IPS-18a (cell line): ENCODE data around the gene NFAM1.

Source experiments
- H3K27ac ChIP-seq: one replicate; pipeline ENCODE4 v1.5.1; 2013; ENCODE audit warnings: low read length
- H3K27me3 ChIP-seq: one replicate; pipeline ENCODE4 v1.6.1; 2013; ENCODE audit warnings: mild to moderate bottlenecking, low read length; ENCODE audit not compliant: control insufficient read depth, insufficient read depth
- H3K36me3 ChIP-seq: one replicate; pipeline ENCODE4 v1.6.1; 2013; ENCODE audit warnings: low read depth, low read length; ENCODE audit not compliant: control insufficient read depth
- H3K4me1 ChIP-seq: one replicate; pipeline ENCODE4 v1.6.1; 2013; ENCODE audit warnings: low read depth, low read length; ENCODE audit not compliant: control insufficient read depth
- H3K4me3 ChIP-seq: one replicate; pipeline ENCODE4 v1.5.1; 2013; ENCODE audit warnings: low read length
- H3K9ac ChIP-seq: one replicate; pipeline ENCODE4 v1.6.1; 2013; ENCODE audit warnings: mild to moderate bottlenecking, low read length, moderate library complexity
- H3K9me3 ChIP-seq: one replicate; pipeline ENCODE4 v1.6.1; 2013; ENCODE audit warnings: low read depth, low read length; ENCODE audit not compliant: control insufficient read depth

The NFAM1 gene

GRCh38 chr22:42432020-42432596 is at the start of gene NFAM1:
Gene NFAM1, minus strand, starts transcription at chr22:42432403. Its CDS starts 46 bp downstream, at chr22:42432357.
- Histone ChIP-seq H3K27ac (no peak within 1 kb of the TSS), H3K4me1 (peaks cover 25% of the 10 kb centered on the region), H3K9me3 (no peaks in the 10 kb centered on the region), H3K9ac (no peak within 1 kb of the TSS), H3K36me3 (no peaks in the 10 kb centered on the region), H3K27me3 (peaks cover 45% of the 10 kb centered on the region), H3K4me3 (peak within 1 kb of the TSS; percentile 13)

- H3K9me3 ChIP-seq = no peaks in the 10 kb centered on the region
- H3K27ac ChIP-seq = no peak overlapping the region
- no peaks in the 10 kb centered on the region for H3K27me3 ChIP-seq
- no peak overlapping the region for H3K9ac ChIP-seq
- no peaks in the 10 kb centered on the region for H3K36me3 ChIP-seq
- no peaks in the 10 kb centered on the region for H3K4me1 ChIP-seq
- H3K4me3 ChIP-seq = no peak overlapping the region
Observed at GRCh38 chr22:42475122-42475521, 42.9 kb upstream of the NFAM1 start.

- H3K4me3 ChIP-seq = no peak overlapping the region
- H3K36me3 ChIP-seq = no peaks in the 10 kb centered on the region
- H3K27me3 ChIP-seq = no peaks in the 10 kb centered on the region
- no peaks in the 10 kb centered on the region for H3K9me3 ChIP-seq
- H3K9ac ChIP-seq = no peak overlapping the region
- H3K27ac ChIP-seq = no peak overlapping the region
- no peaks in the 10 kb centered on the region for H3K4me1 ChIP-seq
Observed at GRCh38 chr22:42473484-42474193, 41.4 kb upstream of the NFAM1 start.

GRCh38 chr22:42472671-42473070 is 40.5 kb upstream of the NFAM1 start:
- Histone ChIP-seq H3K9ac (no peak overlapping the region), H3K36me3 (no peaks in the 10 kb centered on the region), H3K27ac (no peak overlapping the region)

GRCh38 chr22:42471441-42471840 is 39.2 kb upstream of the NFAM1 start:
- H3K27ac ChIP-seq = no peak overlapping the region
- H3K4me1 ChIP-seq = no peaks in the 10 kb centered on the region
- no peak overlapping the region for H3K4me3 ChIP-seq
- no peaks in the 10 kb centered on the region for H3K9me3 ChIP-seq
- no peaks in the 10 kb centered on the region for H3K27me3 ChIP-seq
- no peaks in the 10 kb centered on the region for H3K36me3 ChIP-seq
- no peak overlapping the region for H3K9ac ChIP-seq

More at GRCh38 chr22:42472671-42473070, 40.5 kb upstream of the NFAM1 start:
- Histone ChIP-seq H3K4me3 (no peak overlapping the region), H3K4me1 (no peaks in the 10 kb centered on the region), H3K27me3 (no peaks in the 10 kb centered on the region), H3K9me3 (no peaks in the 10 kb centered on the region)

GRCh38 chr22:42470366-42471082 is 38.3 kb upstream of the NFAM1 start:
- Histone ChIP-seq H3K9ac (no peak overlapping the region), H3K36me3 (no peaks in the 10 kb centered on the region), H3K27ac (no peak overlapping the region), H3K4me3 (no peak overlapping the region), H3K27me3 (no peaks in the 10 kb centered on the region), H3K9me3 (no peaks in the 10 kb centered on the region), H3K4me1 (no peaks in the 10 kb centered on the region)

GRCh38 chr22:42468841-42469240 is 36.6 kb upstream of the NFAM1 start:
- Histone ChIP-seq H3K4me3 (no peak overlapping the region), H3K4me1 (no peaks in the 10 kb centered on the region), H3K27me3 (no peaks in the 10 kb centered on the region), H3K9me3 (no peaks in the 10 kb centered on the region), H3K36me3 (no peaks in the 10 kb centered on the region), H3K27ac (no peak overlapping the region), H3K9ac (no peak overlapping the region)

- H3K9me3 ChIP-seq = no peaks in the 10 kb centered on the region
- peaks cover 23% of the 10 kb centered on the region for H3K4me1 ChIP-seq
- H3K27me3 ChIP-seq = peaks cover 23% of the 10 kb centered on the region
- no peak overlapping the region for H3K27ac ChIP-seq
- no peak overlapping the region for H3K4me3 ChIP-seq
- no peak overlapping the region for H3K9ac ChIP-seq
- H3K36me3 ChIP-seq = no peaks in the 10 kb centered on the region
Observed at GRCh38 chr22:42462016-42462415, 29.8 kb upstream of the NFAM1 start.

GRCh38 chr22:42461511-42461910 is 29.3 kb upstream of the NFAM1 start:
- peaks cover 23% of the 10 kb centered on the region for H3K27me3 ChIP-seq
- peaks cover 23% of the 10 kb centered on the region for H3K4me1 ChIP-seq
- no peaks in the 10 kb centered on the region for H3K9me3 ChIP-seq
- H3K9ac ChIP-seq = no peak overlapping the region
- H3K27ac ChIP-seq = no peak overlapping the region
- H3K4me3 ChIP-seq = no peak overlapping the region
- H3K36me3 ChIP-seq = no peaks in the 10 kb centered on the region

- Histone ChIP-seq H3K27me3 (peaks cover 23% of the 10 kb centered on the region), H3K4me1 (peaks cover 23% of the 10 kb centered on the region), H3K9me3 (no peaks in the 10 kb centered on the region), H3K27ac (no peak overlapping the region), H3K9ac (no peak overlapping the region), H3K4me3 (no peak overlapping the region), H3K36me3 (no peaks in the 10 kb centered on the region)
Observed at GRCh38 chr22:42459287-42460063, 27.3 kb upstream of the NFAM1 start.

- no peaks in the 10 kb centered on the region for H3K4me1 ChIP-seq
- H3K27me3 ChIP-seq = no peaks in the 10 kb centered on the region
- no peaks in the 10 kb centered on the region for H3K9me3 ChIP-seq
- H3K36me3 ChIP-seq = no peaks in the 10 kb centered on the region
- no peak overlapping the region for H3K9ac ChIP-seq
- no peak overlapping the region for H3K4me3 ChIP-seq
- H3K27ac ChIP-seq = no peak overlapping the region
Observed at GRCh38 chr22:42452916-42453315, 20.7 kb upstream of the NFAM1 start.
